ENCODE results near the gene NCAM2.

Gene NCAM2

DNA sequence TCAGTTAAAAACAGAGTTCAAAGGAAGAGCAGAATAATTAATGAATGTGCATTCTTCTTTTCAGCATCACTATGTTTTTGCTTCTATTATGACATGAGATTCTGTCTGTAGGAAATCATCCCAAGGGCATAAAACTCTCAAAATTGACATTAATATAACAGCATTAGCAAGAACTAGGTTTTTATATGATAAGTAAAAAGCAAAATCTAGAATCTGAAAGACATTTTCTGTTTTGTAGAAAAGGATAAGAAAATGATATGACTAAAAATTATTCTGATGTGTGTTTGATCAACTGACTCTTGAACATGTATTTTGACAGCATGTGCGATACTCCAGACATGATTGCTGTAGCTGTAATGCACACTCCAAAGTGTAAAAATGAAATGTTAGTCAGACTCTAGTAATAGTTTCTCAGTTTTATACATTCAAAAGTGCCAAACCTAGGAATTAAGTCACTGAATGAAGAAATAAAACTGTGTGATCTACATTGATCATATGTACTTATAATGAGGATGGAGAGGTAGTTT, 197.3 kb downstream of the NCAM2 start:
- TF ChIP-seq, protein P1, sequence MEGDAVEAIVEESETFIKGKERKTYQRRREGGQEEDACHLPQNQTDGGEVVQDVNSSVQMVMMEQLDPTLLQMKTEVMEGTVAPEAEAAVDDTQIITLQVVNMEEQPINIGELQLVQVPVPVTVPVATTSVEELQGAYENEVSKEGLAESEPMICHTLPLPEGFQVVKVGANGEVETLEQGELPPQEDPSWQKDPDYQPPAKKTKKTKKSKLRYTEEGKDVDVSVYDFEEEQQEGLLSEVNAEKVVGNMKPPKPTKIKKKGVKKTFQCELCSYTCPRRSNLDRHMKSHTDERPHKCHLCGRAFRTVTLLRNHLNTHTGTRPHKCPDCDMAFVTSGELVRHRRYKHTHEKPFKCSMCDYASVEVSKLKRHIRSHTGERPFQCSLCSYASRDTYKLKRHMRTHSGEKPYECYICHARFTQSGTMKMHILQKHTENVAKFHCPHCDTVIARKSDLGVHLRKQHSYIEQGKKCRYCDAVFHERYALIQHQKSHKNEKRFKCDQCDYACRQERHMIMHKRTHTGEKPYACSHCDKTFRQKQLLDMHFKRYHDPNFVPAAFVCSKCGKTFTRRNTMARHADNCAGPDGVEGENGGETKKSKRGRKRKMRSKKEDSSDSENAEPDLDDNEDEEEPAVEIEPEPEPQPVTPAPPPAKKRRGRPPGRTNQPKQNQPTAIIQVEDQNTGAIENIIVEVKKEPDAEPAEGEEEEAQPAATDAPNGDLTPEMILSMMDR (IDR thresholded peaks at IDR 0.05): no peak

DNA sequence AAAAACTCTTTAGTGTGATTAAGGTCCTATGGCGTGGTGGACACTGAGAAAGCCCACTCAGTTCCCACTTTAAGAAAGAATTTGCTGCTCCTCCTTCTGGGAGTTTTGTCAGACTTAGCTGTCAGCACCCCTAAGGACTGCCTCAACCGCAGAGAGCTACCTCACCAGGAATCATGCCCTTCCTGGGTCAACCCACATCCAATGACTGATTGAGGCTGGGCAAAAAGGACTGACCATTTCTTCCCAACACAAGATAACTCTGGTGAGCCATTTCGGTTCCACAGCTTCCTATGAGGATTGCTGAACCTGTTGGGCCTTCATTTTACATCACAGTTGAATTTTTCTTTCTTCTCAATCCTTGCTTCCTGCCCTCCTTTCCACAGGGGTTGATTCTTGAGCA, 197.9 kb downstream of the NCAM2 start:
- TF ChIP-seq, protein P1 (IDR thresholded peaks at IDR 0.05): no peak

- TF ChIP-seq, protein P1 (IDR thresholded peaks at IDR 0.05): no peak
Observed at GRCh38 chr21:21196848-21197247, 198.6 kb downstream of the NCAM2 start.

- TF ChIP-seq, protein P1 (IDR thresholded peaks at IDR 0.05): no peak
Observed at GRCh38 chr21:21199342-21200102, 201.3 kb downstream of the NCAM2 start.

- TF ChIP-seq, protein P1 (IDR thresholded peaks at IDR 0.05): no peak
Observed at GRCh38 chr21:21200103-21200938, 202.1 kb downstream of the NCAM2 start.

GRCh38 chr21:21200939-21201615, 202.9 kb downstream of the NCAM2 start:
- TF ChIP-seq, protein P1 (IDR thresholded peaks at IDR 0.05): no peak

GRCh38 chr21:21203822-21204339, 205.7 kb downstream of the NCAM2 start:
- TF ChIP-seq, protein P1 (IDR thresholded peaks at IDR 0.05): no peak

All from LNCAP (cell line).